GM19240 (cell line): ENCODE results near the gene NUDT12.

Experiments
- DNase-seq: peaks from one replicate; pipeline ENCODE4 v3.0.0; 2011; ENCODE audit warnings: low spot score; ENCODE audit not compliant: insufficient read length

Gene NUDT12

DNA sequence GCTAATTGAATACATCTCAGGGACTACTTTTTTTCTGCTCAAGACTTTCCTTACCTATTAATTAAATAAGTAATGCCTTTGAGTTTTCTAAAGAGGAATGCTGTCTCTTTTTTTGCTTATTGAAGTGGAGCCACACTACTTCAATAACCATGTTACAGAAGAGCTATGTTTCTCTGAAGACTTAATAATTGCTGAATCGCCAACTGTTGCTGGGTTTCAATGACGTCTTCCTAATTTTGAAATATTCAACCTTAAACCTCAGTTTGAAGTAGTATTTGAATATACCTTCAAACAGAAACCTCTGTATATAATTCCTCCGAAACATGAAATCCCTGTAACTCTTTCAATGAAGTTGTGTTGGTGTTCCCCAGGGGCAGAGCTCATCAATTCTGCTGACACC, 21.0 kb downstream of the NUDT12 start:
- DNase-seq: no peak

DNA sequence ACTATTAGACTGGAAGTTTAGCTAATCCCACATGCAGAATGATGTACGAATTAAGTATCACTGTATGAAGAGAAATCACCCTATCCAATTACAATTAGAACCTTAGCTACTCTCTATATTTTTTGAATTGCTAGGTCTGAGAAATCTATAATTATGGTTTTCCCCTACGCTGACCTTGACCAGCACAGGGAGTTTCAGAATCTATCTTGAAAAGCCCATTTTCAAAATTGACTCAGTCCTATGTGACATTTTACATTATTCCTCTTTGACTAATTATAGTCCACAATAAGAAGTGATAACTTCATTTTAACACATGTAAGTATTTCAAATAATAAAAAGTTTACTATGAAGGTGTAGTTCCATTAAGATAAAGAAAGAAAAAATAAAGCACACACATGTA, 21.5 kb downstream of the NUDT12 start:
- DNase-seq: no peak

DNA sequence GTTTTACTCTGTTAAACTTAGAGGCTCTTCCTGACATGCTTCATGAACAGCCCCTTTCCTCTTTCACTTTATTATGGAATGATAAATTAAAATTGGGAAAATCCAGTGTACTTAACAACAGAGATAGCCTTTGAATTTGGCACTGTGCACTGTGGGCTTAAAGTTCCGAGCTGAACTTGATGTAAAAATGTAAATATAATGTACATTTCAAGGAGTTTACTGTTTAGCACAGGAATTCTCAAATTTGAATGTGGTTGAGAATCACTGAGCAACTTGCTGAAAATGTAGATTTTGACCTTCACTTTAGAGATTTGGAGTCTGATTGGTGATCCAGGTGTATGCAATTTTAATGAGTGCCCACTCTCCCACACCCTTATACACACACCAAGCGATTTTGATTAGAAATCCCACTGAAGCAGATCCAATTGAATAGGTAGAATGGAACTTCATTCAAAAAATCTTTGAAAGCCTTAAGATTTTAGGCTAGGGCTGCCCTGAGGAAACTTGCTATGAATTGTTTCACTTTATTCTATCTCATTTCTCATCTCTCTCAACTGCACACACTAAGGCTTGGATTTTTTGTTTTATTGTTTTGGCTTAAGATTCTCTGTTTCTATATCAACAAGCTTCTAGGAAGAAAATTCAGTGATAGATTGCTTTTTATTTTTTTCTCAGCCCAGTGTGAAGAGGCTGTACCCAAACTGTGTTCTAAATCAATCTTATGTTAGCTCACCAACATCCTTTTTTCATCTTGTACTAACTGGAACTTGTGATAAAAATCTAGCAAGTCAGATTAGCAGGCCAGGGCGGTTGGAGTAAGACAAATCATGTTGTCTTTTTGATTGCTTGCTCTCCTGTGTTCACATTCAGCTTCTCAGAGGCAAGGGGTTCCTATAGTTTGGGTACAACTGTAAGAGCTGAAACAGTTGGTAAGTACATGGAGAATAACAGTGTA, 22.9 kb downstream of the NUDT12 start:
- DNase-seq: no peak

DNA sequence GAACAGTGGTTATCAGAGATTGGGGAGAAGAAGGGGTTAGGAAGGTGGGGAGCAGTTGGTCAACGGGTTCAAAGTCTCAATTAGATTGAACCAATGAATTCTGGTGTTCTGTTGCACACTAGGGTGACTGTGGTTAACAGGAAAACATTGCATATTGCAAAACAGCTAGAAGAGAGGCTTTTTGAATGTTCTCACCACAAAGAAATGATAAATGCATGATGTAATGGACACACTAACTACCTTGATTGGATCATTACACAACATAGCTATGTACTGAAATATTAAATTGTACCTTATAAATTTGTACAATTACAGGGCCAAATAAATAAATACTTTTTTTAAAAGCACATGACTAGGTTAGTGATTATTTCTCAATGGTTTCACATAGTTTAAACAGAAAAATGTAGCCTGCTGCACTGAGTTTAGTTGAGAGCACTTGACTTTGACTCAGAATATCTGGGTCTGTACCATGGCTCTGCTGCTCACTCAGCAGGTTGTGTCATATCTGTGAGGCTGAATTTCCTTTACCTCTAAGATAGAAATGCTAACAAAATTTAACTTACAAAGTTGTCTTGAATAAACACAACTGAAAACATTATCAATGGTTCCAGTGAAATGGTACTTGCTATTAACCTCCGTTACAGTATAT, 30.4 kb downstream of the NUDT12 start:
- DNase-seq: no peak

DNA sequence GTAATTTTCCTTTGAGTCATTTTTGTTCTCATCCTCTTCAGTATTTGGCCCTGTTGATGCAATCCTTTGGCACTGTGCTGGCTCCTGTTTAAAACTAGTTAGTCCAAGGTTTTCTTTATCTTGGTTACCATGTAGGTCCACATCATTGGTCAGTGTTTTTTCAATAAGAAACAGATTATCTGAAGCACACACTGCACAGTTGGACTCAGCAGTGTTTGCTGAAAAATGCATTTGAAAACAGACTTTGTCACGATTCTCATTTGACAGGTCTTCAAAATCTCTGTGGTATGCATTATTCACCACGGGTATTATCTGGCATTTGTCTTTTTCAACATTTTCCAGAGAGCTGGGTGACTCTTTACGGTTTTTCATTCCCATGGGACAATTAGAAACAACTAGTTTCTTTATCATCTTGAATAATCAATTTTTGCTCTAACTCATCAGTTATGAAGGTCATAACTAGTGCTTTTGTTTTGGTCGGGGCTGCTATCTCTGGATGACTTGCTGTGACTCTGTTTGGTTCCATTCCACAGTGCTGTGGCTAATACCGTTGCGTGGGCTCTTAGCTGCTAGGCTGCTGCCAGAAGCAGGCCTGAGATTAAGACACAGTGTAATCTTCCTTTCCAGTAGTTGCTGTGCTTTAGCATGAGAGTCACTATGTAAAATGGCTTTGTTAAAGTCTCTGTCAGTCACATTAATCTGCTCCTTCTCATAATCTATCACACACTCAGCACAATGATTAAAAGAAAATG, 36.2 kb downstream of the NUDT12 start:
- no peak for DNase-seq

DNA sequence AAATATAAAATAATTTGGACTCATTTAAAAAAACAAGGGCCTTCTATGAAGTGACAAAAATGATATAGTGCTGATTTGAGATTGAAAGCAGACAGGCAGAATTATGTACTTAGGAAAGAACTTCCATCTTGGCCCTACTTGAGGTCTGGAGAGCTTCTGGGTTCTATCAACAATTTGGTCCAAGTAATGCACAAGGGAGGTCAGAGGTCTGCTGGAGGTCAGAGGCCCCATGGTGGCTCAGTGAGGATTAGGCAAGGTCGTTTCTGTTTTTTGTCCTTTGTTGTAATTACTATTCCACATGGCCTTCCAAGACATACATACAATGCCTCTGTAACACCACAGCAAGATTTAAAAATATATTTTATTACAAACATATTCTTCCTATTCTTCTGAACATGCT, 37.2 kb downstream of the NUDT12 start:
- DNase-seq: no peak

DNA sequence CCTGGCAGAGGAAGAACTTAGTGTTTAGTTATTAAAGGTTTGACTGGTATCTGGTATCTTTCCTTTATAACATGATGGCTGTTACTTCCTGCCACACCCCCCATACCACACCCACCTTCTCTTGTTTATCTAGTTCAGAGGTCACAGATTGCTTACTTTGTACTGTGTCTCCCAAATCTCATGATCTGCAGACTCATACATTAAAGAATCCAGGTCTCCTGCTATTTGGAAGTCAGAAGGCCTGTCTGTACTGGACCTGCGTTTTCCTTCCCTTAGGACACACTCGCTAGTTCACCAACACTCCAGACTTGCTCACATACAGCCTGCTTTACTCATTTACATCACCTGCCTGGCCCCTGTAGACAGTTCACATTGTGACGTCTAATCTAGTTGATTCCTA, 39.3 kb downstream of the NUDT12 start:
- no peak for DNase-seq

DNA sequence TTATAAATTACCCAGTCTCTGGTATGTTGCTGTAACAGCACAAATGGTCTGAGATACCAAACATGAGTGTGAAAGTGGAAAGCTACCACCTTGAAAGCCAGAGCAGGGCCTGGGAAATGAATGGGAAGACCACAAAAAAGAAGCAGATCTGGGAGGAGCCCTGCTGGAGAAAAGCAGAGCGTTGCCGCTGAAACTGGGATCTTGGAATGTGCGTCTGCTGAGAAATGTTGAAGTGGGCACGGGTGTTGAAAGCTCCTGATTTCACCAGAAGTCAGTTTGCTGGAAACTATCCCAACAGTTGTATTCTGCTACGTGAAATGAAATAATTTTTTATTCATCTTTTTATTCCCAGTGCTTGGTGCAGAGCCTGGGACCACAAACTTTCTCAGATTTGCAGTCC, 40.0 kb downstream of the NUDT12 start:
- no peak for DNase-seq

DNA sequence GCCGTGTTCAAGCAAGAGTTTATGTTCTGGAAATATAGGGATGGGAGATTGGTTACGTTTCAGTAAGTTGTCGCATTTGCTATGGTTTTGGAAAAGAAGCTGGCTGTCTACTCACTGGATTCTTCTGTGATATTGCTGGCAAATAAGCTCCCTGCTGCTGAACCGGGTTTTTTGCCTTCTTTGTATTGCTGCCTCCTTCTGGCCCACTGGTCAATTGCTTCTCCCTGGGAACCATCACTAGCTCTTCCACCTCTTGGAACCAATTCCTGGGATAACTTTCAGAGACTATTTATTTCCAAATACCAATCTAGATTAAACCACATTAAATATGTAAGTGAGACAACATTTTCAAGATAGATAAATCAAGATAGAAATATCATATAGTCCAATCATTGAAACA, 43.0 kb downstream of the NUDT12 start:
- no peak for DNase-seq

DNA sequence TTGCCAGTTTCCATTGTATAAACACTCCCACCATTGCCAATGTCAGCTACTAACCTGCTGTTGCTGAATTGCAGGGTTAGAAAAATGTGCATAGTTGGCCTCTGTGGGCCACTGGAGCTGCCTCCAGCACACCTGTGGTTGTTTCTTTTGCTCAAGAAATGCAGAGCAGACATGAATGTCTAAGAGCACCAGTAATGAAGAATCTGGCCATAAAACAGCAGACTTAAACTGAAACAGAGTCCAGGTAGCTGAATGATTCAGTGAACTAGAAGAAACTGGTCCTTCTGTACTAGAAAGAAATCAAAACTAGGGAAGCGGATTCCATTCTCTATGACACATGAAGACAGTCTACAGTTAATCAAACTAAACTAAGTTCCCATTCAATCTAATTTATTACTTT, 48.2 kb downstream of the NUDT12 start:
- no peak for DNase-seq

DNA sequence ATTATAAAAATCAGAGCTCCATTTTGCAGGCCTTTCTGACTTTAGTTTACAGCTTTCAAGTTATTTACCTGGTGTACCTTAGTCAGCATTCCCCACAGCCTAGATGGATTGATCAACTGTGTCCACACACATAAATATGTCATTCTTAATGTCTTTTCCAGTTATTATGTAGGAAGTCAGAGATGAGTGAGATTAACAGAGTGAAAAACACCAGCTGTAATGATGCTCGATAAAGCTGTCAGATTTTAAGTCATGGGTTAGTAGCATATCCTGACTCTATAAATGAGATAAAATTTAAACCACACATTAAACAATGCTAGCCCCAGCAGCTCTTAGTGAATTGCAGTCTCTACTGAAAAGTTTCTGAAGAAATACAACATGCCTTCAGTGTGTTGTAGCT, 48.9 kb downstream of the NUDT12 start:
- no peak for DNase-seq

DNA sequence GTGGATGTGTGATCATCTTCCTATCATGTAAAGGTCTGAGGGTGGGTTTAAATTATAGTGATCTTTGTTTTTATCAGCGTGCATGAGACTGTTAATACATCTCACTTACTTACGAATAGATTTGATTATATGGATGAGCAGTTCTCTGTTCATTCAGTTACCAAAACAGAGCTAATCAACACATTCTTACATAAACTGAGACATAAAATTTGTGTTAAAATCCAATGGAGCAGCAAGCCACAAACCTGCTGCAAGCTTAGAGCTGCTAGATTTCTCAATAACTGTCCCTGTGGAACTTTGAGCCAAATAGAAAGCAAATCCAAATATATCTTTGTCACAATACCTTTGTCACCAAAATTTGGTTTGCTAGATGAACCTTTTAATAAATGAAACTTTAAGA, 50.1 kb downstream of the NUDT12 start:
- DNase-seq: no peak

DNA sequence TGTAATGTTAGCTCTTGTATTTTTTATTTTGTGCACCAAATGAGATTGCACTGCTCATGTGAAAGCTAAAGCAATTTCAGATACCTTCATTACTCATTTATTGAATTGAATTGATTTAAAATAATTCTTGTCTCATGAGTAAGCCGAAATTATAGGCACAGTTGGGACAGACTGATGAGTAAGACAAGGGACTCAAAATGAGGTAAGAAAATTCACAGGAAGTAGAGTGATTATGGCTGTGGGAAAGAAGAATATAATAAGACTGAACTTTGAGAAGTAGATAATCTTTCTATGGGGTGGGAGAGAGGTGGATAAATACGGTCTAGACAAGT, 51.1 kb downstream of the NUDT12 start:
- DNase-seq: no peak

DNA sequence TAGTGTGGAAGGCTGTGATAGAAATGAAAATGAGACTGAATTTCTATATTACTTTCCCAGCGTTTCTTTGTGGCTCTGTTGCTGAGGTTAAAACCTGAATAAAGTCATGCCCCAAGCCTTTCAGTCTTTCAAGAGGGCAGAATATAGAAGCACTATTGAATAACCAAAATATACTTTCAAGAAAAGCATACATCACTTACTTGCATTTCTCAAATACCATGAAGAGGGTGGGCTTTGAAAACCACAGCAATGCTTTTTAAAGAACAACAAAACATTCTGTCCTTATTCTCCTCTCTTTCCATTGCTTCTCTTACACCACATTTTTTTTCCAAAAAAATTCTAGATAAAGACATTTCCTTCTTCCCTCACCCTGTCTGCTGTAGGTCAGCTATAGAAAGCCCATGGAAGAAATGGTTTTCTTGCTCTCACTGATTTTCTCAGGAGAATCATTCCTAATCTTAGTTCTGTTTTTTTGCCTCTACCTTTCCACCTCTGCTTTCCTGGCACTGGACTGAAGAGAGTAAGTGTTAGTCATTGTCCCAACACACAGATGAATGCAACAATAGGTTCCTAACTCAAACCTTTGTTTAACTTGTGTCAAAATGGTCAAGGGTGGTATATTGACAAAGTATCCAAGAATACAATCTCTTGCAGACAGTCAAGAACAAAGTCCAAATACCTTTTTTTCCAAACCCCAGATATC, 51.6 kb downstream of the NUDT12 start:
- DNase-seq: no peak

DNA sequence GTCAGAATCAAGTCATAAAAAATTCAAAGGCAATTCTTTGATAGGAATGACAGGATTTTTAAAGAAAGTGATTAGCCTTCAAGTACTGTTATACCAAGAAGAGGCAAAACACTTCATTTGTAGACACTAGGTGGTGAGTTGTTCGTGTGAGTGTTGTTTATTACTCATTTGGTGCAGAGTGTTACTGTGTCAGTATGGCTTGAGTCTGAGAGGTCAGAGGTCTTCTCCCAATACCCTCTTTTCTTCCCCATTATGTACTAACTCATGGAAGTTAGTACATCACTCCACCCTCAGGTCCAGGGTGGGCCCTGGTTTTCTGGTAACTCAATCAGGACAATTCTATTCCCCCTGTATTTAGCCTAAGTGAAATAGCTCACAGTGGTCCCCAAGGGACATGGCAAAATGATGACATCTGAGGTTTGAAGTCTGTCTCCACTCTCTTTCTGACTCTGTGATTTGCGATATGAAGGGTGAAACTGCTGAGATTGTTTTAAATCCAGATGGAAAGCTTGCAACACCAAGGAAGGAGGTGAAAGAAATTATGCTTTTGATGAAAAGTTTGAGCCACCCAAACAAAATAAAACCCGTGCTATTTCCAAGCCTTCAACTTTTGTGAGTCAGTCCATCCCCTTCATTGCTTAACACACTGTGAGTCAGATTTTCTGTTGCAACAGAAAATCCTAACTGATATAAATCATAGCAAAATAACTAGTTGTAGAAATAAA, 56.8 kb downstream of the NUDT12 start:
- no peak for DNase-seq

DNA sequence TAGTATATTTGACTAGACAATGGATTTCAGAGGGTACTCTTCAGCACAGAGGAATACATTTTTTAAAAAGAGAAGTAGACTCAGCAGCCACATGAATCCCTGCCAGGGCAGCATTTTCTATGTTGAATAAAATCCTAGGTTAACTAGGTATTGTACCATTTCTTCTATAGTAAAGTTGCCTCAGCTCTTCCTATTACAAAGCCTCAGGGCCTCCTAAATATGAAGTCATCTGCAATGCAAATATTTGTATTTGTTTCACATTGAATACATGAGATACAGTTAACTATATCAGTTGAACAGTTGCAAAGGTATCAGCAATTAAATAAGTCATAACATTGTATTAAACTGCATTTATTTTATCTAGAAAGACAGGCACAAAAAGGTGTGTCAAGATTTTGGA, 59.5 kb downstream of the NUDT12 start:
- no peak for DNase-seq

DNA sequence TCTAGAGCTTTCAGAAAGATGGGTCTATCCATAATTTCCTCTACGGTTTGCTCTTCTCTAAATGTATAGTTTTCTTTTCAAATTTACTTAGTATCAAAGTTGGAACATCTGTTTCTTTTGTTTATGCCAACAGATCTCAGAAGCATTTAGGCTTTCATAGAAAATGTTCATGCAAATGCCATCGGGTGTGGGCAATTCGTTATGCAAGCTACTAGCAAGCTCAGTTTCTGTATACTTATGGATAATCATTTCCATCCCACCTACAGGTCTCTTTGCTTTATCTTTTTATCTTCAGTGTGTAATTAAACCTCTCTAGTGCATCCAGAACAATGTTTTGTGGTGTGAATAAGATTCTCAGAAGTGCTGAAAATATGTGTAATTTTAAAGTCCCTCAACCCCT, 59.9 kb downstream of the NUDT12 start:
- no peak for DNase-seq
